ENCODE data around the gene MTHFD1. TPM values are rescaled to one million over a fixed set of nuclear protein-coding genes. Genes with fewer than 3 reads are reported as not detected.

Gene MTHFD1
- total RNA-seq, 1 experiment from 2014 or later, result 47.2 TPM

- no peak for DNase-seq (ENCODE audit: low read depth)
Measured at GRCh38 chr14:64405295-64405694, 17.1 kb downstream of the MTHFD1 start.

- DNase-seq (ENCODE audit: low read depth), result no peak
Measured at GRCh38 chr14:64407329-64407728, 19.2 kb downstream of the MTHFD1 start.

- no peak for DNase-seq (ENCODE audit: low read depth)
Measured at GRCh38 chr14:64409126-64409920, 21.2 kb downstream of the MTHFD1 start.

GRCh38 chr14:64410084-64410774, 22.1 kb downstream of the MTHFD1 start:
- DNase-seq (ENCODE audit: low read depth), result peak; percentile 81

GRCh38 chr14:64411001-64411400, 22.8 kb downstream of the MTHFD1 start:
- DNase-seq (ENCODE audit: low read depth), result no peak

- no peak for DNase-seq (ENCODE audit: low read depth)
Measured at GRCh38 chr14:64412237-64412636, 24.1 kb downstream of the MTHFD1 start.

GRCh38 chr14:64416348-64416932, 28.3 kb downstream of the MTHFD1 start:
- peak; percentile 26 for DNase-seq (ENCODE audit: low read depth)

GRCh38 chr14:64417055-64417770, 29.1 kb downstream of the MTHFD1 start:
- DNase-seq (ENCODE audit: low read depth), result peak; percentile 89

- DNase-seq (ENCODE audit: low read depth), result no peak
Measured at GRCh38 chr14:64417771-64418125, 29.6 kb downstream of the MTHFD1 start.

- no peak for DNase-seq (ENCODE audit: low read depth)
Measured at GRCh38 chr14:64419003-64419402, 30.9 kb downstream of the MTHFD1 start.

GRCh38 chr14:64421166-64421565, 33.0 kb downstream of the MTHFD1 start:
- DNase-seq (ENCODE audit: low read depth), result peak; percentile 94

- no peak for DNase-seq (ENCODE audit: low read depth)
Measured at GRCh38 chr14:64422005-64422404, 33.9 kb downstream of the MTHFD1 start.

- DNase-seq (ENCODE audit: low read depth), result peak; percentile 4
Measured at GRCh38 chr14:64422756-64423155, 34.6 kb downstream of the MTHFD1 start.

- peak; percentile 31 for DNase-seq (ENCODE audit: low read depth)
Measured at GRCh38 chr14:64423987-64424386, 35.8 kb downstream of the MTHFD1 start.

GRCh38 chr14:64434528-64434927, 46.4 kb downstream of the MTHFD1 start:
- DNase-seq (ENCODE audit: low read depth), result no peak

GRCh38 chr14:64438181-64438841, 50.2 kb downstream of the MTHFD1 start:
- DNase-seq (ENCODE audit: low read depth), result peak; percentile 90

- no peak for DNase-seq (ENCODE audit: low read depth)
Measured at GRCh38 chr14:64439141-64439540, 51.0 kb downstream of the MTHFD1 start.

- no peak for DNase-seq (ENCODE audit: low read depth)
Measured at GRCh38 chr14:64440494-64440893, 52.3 kb downstream of the MTHFD1 start.

GRCh38 chr14:64442300-64442988, 54.3 kb downstream of the MTHFD1 start:
- DNase-seq (ENCODE audit: low read depth), result no peak

- DNase-seq (ENCODE audit: low read depth), result no peak
Measured at GRCh38 chr14:64444140-64444539, 56.0 kb downstream of the MTHFD1 start.
